HG02623 (cell line): Measurements from ENCODE around the gene TENM3.
"Not testable (repeated sequence)": the region's sequence is repeated elsewhere in the genome, so short reads cannot be mapped to it uniquely, and the experiment has no call there.

Experiments used
- ATAC-seq: cut with Tn5 transposase; IDR thresholded peaks from one replicate; pipeline ENCODE4 v1.9.1; 2021; ENCODE audit warnings: moderate library complexity; ENCODE audit not compliant: unreplicated experiment

TENM3 gene

DNA sequence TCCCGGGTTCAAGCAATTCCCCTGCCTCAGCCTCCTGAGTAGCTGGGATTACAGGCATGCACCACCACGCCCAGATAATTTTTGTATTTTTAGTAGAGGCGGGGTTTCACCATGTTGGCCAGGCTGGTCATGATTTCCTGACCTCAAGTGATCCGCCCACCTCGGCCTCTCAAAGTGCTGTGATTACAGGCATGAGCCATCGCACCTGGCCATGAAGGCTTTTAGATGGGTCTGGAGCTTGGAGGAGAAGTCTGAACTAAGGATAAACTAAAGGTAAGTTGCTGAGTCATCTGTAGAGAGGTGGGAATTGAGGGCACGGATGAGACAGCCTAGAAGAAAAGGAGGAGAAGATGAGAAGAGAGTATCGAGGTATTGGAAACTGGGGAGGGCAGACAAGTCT is at the start of gene TENM3:
Gene TENM3, plus strand, starts transcription at position 199 of the 400 bp plus-strand sequence. CDS start 80,619 bp downstream, outside the sequence.
- not testable (repeated sequence) for ATAC-seq

DNA sequence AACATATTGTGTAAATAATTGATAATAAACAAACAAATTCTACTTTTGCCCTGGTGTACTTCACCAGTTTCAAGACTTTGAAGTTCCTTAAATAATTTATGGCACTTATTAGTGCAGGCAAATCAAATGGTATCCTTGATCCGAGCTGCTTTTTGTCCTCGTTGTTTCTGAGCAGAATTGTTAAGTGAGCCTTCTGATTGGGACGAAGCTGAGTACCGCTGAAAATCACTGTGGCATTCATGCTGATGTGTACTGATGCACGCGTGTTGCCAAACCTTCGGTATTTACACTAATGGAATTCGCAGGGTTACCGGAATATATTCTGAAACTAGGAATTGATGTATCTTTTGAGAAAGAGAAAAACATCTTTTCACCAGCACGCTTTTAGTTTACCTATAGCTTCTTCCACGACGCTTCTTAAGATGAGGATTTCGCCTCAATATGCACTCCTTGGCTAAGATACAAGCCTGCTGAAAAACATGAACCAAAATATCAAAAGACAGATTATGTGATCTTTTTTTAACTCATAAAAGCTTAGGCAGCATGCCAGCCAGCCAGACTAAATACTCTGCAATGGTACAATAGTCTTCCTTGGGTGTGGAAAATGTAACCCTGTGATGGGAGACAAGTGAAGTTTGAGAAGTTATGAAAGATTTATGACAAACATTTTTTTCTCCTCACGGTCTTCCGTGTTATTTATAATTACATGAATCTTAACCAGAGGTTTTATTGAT is 48.9 kb upstream of the TENM3 start:
- no peak for ATAC-seq

DNA sequence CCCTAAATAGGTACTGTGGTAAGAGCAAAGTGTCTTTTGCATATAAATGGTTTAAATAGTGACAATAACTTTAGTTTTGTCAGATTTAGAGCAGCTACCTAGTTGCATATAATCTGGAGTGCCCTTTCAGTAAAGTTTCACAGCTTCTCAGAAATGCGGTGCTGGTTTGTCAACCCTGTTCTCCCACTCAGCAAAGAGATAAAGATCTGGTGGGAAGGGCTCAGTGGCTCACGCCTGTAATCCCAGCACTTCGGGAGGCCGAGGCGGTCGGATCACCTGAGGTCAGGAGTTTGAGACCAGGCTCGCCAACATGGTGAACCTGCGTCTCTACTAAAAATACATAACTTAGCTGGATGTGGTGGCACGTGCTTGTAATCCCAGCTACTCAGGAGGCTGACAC is 45.6 kb upstream of the TENM3 start:
- no peak for ATAC-seq

DNA sequence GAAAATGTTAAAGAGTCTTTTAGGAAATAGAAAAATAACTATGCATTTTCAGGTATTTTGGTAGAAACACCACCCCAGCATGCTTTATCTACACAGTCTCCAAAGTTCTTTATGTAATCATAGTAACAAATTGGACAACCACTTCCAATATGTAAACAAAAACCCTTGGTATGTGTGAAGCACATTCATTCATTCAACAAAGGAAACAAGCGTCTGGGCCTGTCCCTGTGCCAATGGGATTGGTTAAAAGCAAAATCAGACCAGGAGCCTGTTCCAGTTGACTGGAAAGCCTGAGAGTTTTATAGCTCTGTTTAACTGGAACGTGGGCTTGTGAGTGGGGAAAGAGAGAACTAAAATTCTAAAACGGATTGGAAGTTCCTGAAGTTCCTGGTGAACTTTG is 41.3 kb upstream of the TENM3 start:
- ATAC-seq: no peak

DNA sequence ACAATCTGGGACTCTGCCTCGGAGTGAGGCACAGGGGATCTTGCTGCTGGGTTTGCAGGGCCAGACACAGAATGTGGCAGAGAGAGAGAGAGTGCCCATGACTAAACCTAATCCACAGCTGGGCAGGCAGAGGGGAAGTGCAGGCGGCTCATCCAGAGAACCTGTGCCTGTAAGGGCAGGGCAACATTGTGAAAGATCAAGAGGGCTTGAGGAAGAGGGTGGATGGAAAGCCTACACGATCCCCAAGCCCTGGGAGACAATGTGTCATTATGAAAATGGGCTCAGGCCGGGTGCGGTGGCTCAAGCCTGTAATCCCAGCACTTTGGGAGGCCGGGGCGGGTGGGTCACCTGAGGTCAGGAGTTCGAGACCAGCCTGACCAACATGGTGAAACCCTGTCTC is 40.6 kb upstream of the TENM3 start:
- no peak for ATAC-seq

DNA sequence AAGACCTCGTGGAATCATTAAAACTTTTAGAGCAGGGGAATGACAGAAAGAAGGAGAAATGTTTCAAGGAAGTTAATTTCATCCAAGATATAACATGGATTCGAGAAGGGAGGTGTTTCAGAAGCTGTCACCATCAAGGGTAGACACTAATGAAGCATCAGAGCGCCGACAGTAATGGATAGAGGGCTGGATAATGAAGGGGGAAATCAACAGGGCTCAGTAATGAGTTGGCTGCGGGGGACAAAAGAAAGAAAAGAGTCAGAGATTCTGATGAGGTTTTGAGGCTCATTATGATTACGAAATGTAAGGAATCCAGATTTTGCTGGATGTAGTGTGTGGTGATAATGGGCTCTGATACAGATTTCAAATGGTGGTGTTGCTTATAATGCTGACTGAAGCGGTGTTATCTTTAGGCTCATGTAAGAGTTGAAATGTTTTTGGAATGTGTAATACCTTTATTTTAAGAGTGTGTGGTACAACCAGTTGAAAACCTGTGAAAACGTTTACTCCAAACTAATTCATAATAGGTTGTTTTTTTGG is 39.3 kb upstream of the TENM3 start:
- no peak for ATAC-seq

DNA sequence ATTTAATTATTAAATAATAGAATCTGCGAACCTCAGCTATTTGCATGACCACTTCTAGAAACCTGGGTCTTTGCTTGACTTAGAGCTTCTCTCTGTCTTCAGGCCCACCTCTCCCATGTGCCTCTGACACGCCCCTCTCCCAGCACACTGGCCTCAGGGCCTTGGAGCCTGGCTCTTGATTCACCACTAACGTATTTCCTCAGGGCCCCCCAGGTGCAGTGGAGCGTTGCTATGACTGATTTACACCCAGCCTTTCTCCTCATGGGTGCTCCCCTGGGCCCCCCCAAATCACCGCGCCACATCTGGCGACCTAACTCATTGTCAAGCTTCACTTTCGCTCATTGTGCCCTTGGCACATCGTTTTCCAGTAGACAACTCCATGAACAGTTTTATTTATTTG is 37.9 kb upstream of the TENM3 start:
- ATAC-seq: no peak

DNA sequence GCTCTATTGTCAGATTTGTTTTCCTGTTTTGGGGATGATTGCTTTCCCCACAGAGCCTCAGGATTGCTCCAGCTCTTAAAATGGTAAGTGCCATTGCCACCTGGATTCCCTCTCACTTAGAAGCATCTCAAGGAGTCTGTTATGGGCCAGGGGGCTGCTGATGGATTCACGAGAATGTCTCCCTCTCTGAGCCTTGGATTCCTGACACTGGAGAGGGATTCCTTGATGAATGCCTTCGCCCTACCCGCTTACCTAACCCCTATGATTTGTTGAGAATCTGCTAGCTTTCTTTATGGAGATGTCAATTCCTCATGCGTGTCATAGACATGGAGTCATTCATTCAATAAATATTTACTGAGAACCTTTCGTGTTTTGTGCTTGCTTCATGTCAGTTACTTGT is 36.9 kb upstream of the TENM3 start:
- ATAC-seq: no peak

DNA sequence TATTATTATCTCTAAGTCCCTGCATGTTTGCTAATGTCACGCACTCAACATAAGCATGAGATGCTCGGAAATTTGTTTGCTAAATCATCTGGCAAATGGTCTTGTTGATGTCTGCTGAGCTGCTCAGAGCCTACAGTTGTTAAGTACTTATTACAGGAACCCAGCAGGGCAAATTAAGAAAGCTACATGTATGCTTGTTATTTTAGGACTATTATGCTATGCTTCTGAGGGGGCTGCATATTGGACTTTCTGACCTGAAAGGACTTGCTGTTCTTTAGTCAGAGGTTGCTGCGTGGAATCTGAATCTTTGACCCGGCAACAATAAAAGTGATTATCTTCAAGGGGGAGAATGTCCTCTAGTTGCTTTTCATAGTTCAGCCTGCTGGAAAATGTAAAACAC is 36.3 kb upstream of the TENM3 start:
- ATAC-seq: no peak

DNA sequence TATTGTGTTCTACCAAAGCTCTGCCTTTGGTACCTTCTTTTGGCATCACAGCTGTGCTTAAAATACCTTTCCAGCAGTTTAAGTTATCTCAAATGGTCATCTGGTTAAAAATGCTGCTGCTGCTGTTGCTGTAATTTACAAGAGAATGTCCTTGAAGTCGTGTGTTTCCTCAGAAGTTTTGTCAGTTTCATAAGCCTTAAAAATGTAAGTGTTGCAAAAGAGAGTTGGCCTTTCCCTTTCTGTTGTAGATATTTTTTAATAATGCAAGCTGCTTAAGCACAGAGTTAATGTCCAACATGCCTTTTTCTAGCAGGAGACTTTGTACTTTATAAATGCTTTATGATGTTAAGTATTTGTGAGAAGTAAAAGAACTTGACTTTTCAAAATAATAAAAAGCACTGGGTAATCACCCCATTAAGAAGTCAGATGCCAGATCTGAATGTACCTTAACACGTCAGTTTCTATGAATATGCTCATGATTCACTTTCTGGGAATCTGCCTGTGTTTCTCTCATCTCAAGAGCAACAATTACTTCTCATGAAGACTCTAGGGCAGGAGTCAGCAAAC is 35.3 kb upstream of the TENM3 start:
- ATAC-seq: no peak

DNA sequence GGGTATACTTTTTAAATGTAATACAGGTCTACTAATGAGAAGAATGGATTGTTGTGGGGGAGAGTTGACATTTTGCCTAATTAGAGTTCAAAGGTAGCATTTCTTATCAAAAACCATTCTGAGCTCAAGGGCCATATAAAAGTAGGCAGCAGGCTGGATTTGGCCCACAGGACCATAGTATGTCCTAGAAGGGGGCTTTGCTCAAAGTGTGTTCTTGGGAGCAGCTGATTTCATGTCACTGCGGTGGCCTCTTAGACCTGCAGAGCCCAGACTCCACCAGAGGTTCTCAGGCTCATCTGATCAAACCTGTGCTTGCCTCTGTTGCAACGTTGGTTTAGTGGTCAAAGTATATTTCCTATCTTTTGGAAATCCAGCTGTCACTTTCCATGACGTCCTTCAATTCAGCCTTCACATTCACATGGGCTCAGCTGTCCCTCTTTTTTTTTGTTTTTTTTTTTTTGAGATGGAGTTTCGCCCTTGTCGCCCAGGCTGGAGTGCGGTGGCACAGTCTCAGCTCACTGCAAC is 34.6 kb upstream of the TENM3 start:
- ATAC-seq: no peak

DNA sequence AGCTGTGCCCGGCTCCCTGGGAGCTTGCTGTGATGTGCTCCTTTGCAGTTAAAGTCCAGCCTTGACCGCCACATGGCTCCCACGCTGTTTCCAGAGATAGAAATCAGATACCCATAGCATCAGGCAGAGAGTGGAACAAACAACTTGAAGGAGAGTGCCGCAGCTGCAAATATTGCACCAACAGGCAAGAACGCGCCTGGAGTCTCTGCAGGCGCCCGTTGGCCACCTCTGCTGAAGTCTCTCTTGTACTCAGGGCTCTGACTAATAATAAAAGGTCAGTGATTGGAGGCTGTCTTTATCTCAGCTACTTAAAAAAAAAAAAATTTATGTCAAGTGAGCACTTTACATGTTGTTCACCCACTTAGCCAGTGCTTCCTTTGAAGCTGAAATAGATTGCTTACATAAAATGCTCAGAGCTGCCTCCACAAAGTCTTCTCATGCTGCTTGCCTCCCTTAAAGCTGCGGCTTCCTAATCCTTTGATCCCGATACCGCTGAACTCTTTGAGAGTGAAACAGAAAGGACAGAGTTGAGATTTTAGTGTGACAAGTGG is 30.9 kb upstream of the TENM3 start:
- ATAC-seq: no peak

DNA sequence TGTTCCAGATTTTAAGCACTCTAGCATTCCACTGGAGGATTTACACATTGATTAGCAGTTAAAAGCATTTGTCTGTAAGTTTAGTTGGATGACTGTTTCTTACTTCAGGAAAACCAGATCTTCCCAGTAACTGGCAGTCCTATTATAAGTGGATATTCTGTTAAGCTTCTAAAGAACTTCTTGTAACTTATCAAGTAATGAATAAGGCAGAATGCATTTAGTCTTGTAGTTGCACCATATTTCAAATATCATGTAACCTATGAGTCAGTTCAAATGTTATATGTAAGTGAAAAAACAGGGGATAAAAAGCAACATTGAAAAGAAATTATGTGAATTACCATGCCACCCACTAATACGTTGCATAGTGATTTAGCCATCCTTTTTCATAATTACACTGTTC is 30.2 kb upstream of the TENM3 start:
- ATAC-seq: no peak

DNA sequence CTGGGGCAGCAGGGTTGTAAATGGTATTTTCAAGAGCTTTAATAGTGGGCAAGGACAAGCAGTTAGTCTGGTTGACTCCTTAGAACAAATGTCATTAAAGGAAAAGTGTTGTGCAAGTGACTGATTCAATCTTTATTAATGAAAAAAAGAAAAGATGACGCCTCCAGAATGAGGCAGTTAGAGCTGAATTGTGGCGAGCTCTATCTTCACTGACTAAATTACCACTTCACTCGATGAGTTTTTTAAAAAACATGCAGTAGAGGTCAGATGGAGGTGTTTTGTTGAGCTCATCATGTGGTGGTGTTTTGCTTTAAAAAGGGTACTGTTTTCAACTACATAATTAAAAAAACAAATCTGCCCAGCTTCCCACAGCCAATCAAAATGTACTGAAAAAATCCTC is 28.1 kb upstream of the TENM3 start:
- ATAC-seq: no peak

DNA sequence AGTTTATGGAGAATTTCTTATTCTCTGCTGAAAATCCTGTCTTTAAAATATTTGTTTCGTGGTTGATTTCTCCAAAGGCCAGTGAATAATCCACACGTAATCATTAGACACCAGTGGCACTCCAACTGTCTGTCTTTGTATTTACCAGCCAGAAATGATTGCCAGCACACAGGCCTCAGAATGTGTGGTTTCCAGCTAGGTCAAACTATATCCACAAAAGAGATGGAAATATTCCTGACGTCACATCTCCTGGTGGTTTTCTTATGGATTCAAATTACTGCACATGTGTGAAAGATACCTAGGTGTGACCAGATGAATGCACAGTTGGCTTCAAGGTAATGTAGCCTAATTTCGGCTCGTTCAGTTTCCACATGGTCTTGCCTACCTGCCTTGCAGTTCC is 27.2 kb upstream of the TENM3 start:
- ATAC-seq: no peak

DNA sequence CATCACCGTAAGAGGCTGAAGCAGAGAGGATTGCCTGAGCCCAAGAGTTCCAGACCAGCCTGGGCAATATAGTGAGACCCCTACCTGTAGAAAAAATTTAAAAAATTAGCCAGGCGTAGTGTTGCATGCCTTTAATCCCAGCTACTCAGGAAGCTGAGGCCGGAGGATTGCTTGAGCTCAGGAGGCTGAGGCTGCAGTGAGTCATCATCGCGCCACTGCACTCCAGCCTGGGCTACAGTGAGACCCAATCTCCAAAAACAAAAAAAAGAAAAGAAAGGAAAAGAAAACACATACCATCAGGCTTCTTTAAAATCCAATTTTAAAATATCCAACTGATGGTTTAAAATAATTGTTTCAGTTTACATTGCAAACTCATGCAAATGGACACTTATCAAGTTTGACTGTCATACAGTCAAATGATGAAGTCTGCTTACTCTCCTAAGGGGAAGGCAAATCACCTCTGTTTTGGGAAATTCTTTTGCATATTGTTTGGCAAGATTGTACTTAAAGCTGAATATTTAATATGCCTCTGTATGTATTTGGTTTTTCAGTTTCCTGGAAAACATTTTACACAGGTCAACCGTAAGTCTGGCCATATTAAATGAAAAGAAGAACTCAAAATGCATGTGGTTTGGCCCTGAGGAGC is 23.7 kb upstream of the TENM3 start:
- no peak for ATAC-seq

DNA sequence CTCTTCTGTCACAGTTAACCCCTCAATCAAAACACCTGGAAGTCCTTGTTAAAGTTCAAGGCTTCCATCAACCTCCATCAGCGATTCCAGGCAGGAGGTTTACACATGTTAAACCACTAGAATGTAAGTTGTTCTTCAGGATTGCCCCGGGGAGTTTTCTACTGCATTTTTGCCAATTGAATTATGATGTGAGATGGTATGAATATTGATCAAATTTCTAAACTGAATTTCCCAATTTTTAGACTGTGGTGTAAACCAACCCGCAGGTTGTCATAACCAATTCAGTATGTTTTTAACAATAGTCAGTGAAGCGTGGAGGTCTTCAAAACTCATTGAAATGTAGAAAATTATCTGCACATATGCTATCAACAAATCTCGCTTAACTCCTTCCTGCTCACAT is 21.2 kb upstream of the TENM3 start:
- no peak for ATAC-seq

DNA sequence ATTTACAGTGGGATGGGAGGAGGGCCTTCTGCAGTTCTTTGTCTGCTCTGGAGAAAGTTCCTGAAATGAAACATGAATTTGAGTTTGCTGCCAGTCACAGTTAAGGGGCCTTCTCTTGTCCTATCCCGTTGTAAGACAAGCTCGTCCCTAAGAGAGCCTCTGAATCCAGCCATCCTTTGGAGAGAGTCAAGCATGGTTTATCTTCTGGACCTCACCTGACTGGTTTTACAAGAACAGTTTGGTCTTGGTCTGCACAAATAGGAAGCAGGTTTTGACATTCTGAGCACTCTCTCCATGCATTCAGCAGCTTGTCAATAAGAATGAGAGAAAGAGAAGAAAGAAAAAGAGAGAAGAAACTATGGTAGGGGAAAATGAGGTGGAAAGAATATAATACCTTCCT is 20.4 kb upstream of the TENM3 start:
- no peak for ATAC-seq

DNA sequence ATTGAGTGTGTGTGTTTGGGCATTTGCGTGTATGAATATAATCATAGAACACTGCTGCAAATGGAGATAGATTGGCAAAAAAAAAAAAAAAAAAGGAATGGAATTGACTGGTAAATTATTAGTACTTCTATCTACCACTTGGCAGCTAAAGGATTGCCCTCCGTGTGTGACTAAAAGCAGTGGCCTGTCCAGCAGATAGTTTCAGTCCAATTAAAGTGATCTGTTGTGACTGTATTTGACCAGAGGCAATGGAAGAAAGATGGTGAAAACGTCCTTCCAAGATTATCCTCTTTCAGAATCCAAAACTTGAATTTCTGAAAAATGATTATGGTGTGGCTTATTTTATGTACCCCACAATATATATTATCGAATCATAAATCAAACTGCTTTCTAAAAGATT is 19.5 kb upstream of the TENM3 start:
- no peak for ATAC-seq

DNA sequence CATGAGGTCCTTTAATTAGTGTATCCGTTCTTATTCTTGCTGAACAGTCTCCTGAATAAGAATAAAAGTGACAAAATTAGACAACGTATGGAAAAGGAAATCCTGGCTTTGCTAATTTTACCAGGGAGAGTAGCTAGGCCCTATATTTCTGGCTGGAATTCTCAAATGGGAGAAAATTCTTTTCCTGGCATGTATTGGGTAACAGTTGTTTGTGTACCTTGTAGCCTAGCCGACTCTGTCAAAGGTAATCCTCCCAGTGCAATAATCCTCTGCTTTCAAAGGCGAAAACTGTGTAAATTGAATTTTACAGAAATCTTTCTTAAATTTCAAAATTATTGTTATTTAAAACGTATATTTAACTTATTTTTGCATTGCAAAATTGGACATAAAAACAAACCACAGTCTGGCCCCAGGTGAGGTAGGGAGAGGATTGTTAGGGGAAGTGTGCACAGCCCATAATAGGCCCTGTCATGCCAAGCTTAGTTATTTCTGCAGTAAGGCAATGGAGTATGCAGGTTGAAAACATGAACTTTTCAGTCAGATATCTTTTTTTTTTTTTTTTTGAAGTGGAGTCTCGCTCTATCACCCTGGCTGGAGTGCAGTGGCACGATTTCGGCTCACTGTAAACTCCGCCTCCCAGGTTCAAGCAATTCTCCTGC is 18.9 kb upstream of the TENM3 start:
- no peak for ATAC-seq

DNA sequence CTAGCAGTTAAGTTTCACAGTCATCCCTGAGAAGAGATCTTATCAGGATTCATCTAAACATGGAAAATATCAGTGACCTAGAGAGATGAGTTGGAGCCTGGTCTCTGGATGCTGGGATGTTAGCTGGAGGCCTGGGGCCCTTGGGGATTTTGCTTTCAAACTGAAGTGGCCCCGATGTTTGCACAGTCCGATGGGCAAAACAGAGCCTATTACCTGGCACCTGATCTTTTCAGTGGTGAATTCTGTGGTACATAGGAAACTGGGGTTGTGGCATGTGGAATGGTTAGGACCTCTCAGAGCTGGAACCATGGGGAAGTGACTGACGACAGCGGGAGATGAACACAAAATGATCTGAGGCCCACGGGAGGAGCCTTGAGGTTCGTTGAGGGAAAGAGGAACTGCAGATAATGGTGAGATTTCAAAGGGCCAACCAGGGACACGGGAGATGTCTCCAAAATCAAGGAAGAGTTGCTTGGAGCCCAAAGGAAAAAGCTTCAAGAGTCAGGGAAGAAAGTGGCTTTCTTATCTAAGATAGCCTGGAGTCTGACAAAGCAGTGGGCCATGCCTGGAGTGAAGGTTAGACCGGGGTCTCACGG is 17.8 kb upstream of the TENM3 start:
- no peak for ATAC-seq
